CD14-positive monocyte (primary cell): Measurements from ENCODE around the gene GABBR2. TPM values are rescaled to one million over a fixed set of nuclear protein-coding genes. Genes with fewer than 3 reads are reported as not detected.

Source experiments
- DNase-seq, 3 donors: peaks; one replicate each; pipeline ENCODE4 v3.0.0-alpha.2; 2011 to 2022
- H2AFZ ChIP-seq: 2 replicates; pipeline ENCODE4 v1.6.0; 2012; ENCODE audit warnings: mild to moderate bottlenecking, low read depth, low read length, inconsistent platforms; ENCODE audit not compliant: insufficient read depth, poor library complexity, severe bottlenecking
- H3K27ac ChIP-seq, 2 donors: 1 replicate in 1 of 2; 2 replicates in 1 of 2; pipeline ENCODE4 v1.5.1; 2012 to 2013; ENCODE audit warnings: low read length in 2 of 2, control low read depth in 1 of 2, inconsistent platforms in 1 of 2, low read depth in 1 of 2, mild to moderate bottlenecking in 1 of 2
- H3K27me3 ChIP-seq, 2 donors: one replicate each; pipeline versions ENCODE4 v1.6.0 to v1.6.1; 2011 to 2013; ENCODE audit warnings: low read length in 2 of 2; ENCODE audit not compliant: control insufficient read depth in 2 of 2, insufficient read depth in 2 of 2
- H3K36me3 ChIP-seq, 2 donors: replicated peaks in 1 of 2; 1 replicate in 1 of 2; 2 replicates in 1 of 2; pipeline versions ENCODE4 v1.5.1 to v1.6.1; 2012 to 2013; ENCODE audit warnings: low read length in 2 of 2, control low read depth in 1 of 2, inconsistent platforms in 1 of 2, mild to moderate bottlenecking in 1 of 2; ENCODE audit not compliant: insufficient read depth in 2 of 2, control insufficient read depth in 1 of 2
- H3K4me1 ChIP-seq, 2 donors: 1 replicate in 1 of 2; 2 replicates in 1 of 2; pipeline versions ENCODE4 v1.5.1 to v1.6.1; 2012 to 2013; ENCODE audit warnings: low read length in 2 of 2, control low read depth in 1 of 2, inconsistent platforms in 1 of 2, mild to moderate bottlenecking in 1 of 2, moderate library complexity in 1 of 2; ENCODE audit not compliant: insufficient read depth in 2 of 2, control insufficient read depth in 1 of 2
- H3K4me2 ChIP-seq: replicated peaks from 2 replicates; pipeline ENCODE3; 2012; ENCODE audit warnings: low read length, moderate library complexity, mild to moderate bottlenecking; ENCODE audit not compliant: poor library complexity, severe bottlenecking; ENCODE audit errors: extremely low read depth
- H3K4me3 ChIP-seq, 3 experiments: fragments of 200-600 bp in 1 of 3; sonication (generic) in 1 of 3; replicated peaks in 1 of 3; 1 replicate in 2 of 3; 2 replicates in 1 of 3; pipeline ENCODE4 v1.5.1; 2011 to 2013; ENCODE audit warnings: low read length in 3 of 3, mild to moderate bottlenecking in 3 of 3, control low read depth in 2 of 3, low read depth in 2 of 3, inconsistent platforms in 1 of 3, moderate library complexity in 1 of 3
- H3K79me2 ChIP-seq: 2 replicates; pipeline ENCODE4 v1.6.0; 2012; ENCODE audit warnings: mild to moderate bottlenecking, control low read depth, inconsistent platforms, low read length, moderate library complexity; ENCODE audit not compliant: insufficient read depth
- H3K9ac ChIP-seq: 2 replicates; pipeline ENCODE4 v1.6.0; 2017; ENCODE audit warnings: low read length, mild to moderate bottlenecking; ENCODE audit not compliant: insufficient read depth, poor library complexity, severe bottlenecking
- H3K9me3 ChIP-seq, 2 donors: replicated peaks in 1 of 2; 1 replicate in 1 of 2; 2 replicates in 1 of 2; pipeline versions ENCODE4 v1.5.1 to v1.6.1; 2012 to 2013; ENCODE audit warnings: low read length in 2 of 2, control low read depth in 1 of 2; ENCODE audit not compliant: control insufficient read depth in 1 of 2, insufficient read depth in 1 of 2
- H4K20me1 ChIP-seq: 2 replicates; pipeline ENCODE4 v1.6.0; 2012; ENCODE audit warnings: mild to moderate bottlenecking, low read length, control low read depth, moderate library complexity; ENCODE audit not compliant: insufficient read depth
- H3K27ac Mint-ChIP-seq, 7 donors: one replicate each; pipeline ENCODE4 v1.8.0; 2020; ENCODE audit warnings: mild to moderate bottlenecking in 7 of 7, mixed read lengths in 7 of 7, moderate library complexity in 6 of 7, inconsistent platforms in 2 of 7
- H3K27me3 Mint-ChIP-seq, 3 donors: one replicate each; pipeline ENCODE4 v1.8.0; 2021 to 2022; ENCODE audit warnings: low read depth in 3 of 3, mild to moderate bottlenecking in 3 of 3, mixed read lengths in 3 of 3, moderate library complexity in 3 of 3, inconsistent platforms in 1 of 3
- H3K36me3 Mint-ChIP-seq, 2 donors: one replicate each; pipeline ENCODE4 v1.8.0; 2020; ENCODE audit warnings: mixed read lengths in 2 of 2, inconsistent platforms in 1 of 2, mild to moderate bottlenecking in 1 of 2
- H3K4me1 Mint-ChIP-seq: one replicate; pipeline ENCODE4 v1.8.0; 2020; ENCODE audit warnings: mild to moderate bottlenecking, mixed read lengths
- H3K4me3 Mint-ChIP-seq, 2 donors: one replicate each; pipeline ENCODE4 v1.8.0; 2020; ENCODE audit warnings: mild to moderate bottlenecking in 2 of 2, mixed read lengths in 2 of 2, moderate library complexity in 1 of 2
- H3K9me3 Mint-ChIP-seq, 7 donors: one replicate each; pipeline ENCODE4 v1.8.0; 2020 to 2022; ENCODE audit warnings: mixed read lengths in 7 of 7, mild to moderate bottlenecking in 6 of 7, moderate library complexity in 6 of 7, inconsistent platforms in 2 of 7
- WGBS: methylation state at CpG from one replicate; pipeline ENCODE4 v1.1.5; 2013; ENCODE audit warnings: missing lambda C conversion rate; ENCODE audit not compliant: insufficient coverage; 5-methylcytosine and 5-hydroxymethylcytosine counted together
- intact Hi-C, 2 donors: fragments of 100-400 bp; cut with micrococcal nuclease; formaldehyde crosslinking; loops; one replicate each; pipeline versions ENCODE4 v1.15.0 to v1.15.1; 2023
- polyA plus RNA-seq, 3 donors: library from polyadenylated mRNA; depleted of rRNA in 1 of 3; unstranded in 2 of 3; stranded (reverse) in 1 of 3; fragments of 300-500 nt in 2 of 3; fragments of >200 nt in 1 of 3; fragmentation: Illumina TruSeq in 2 of 3; gene quantifications; 1 replicate in 2 of 3; 2 replicates in 1 of 3; pipeline ENCODE4 v1.2.3, GENCODE V29; 2012 to 2021
- TF ChIP-seq, protein P1 (sequence below): fragments of 200-600 bp; IDR thresholded peaks from one replicate; pipeline ENCODE4 v1.8.0; 2022; ENCODE audit warnings: antibody characterized with exemption, mild to moderate bottlenecking

The GABBR2 gene
- polyA plus RNA-seq, 3 donors = not detected

- H3K4me3 Mint-ChIP-seq = no peak overlapping the region
- no peak overlapping the region for H3K4me2 ChIP-seq
- H3K27ac ChIP-seq = no peak overlapping the region
- H3K9me3 ChIP-seq = peaks cover 18 to 24% of the 10 kb centered on the region in 2 donors
- H3K4me3 ChIP-seq = no peak overlapping the region
- no peak overlapping the region for H2AFZ ChIP-seq
- intact Hi-C loops = no loop called here
- no peaks in the 10 kb centered on the region for H3K36me3 Mint-ChIP-seq
- H3K27me3 ChIP-seq = peaks cover 0 to 3% of the 10 kb centered on the region in 2 donors
- no peaks in the 10 kb centered on the region for H3K4me1 Mint-ChIP-seq
- TF ChIP-seq, protein P1, sequence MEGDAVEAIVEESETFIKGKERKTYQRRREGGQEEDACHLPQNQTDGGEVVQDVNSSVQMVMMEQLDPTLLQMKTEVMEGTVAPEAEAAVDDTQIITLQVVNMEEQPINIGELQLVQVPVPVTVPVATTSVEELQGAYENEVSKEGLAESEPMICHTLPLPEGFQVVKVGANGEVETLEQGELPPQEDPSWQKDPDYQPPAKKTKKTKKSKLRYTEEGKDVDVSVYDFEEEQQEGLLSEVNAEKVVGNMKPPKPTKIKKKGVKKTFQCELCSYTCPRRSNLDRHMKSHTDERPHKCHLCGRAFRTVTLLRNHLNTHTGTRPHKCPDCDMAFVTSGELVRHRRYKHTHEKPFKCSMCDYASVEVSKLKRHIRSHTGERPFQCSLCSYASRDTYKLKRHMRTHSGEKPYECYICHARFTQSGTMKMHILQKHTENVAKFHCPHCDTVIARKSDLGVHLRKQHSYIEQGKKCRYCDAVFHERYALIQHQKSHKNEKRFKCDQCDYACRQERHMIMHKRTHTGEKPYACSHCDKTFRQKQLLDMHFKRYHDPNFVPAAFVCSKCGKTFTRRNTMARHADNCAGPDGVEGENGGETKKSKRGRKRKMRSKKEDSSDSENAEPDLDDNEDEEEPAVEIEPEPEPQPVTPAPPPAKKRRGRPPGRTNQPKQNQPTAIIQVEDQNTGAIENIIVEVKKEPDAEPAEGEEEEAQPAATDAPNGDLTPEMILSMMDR = no peak
- DNase-seq = no peak
- H3K9ac ChIP-seq = no peak overlapping the region
- peaks cover 21 to 64% (median 47%) of the 10 kb centered on the region in 7 donors for H3K9me3 Mint-ChIP-seq
- H3K4me1 ChIP-seq = no peaks in the 10 kb centered on the region
- H3K36me3 ChIP-seq = no peaks in the 10 kb centered on the region
- H3K27ac Mint-ChIP-seq = no peak overlapping the region
- WGBS = 100% methylated on average over 1 of the region's 2 CpGs
- H4K20me1 ChIP-seq = no peaks in the 10 kb centered on the region
- H3K27me3 Mint-ChIP-seq = peaks cover 0 to 6% (median 3%) of the 10 kb centered on the region in 3 donors
- no peaks in the 10 kb centered on the region for H3K79me2 ChIP-seq
These were observed 246.4 kb downstream of the GABBR2 start for GRCh38 chr9:98462310-98462709.

DNA sequence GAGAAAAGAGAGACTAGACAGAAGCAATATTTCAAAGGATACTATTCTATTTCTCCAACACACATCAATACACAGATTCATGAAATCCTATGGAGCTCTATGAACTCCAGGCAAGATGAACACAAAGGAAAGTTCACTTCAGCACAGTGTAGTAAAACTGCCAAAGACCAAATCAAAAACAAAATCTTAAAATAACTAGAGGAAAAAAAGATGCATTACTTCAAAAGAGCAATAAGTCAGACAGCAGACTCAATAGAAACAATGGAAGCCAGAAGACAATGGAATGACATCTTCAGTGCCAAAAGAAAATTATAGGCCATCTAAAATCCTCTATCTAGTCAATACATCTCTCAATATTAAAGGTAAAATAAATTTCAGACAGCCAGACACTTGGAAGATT lies 248.0 kb downstream of the GABBR2 start:
- Histone ChIP-seq H3K79me2 (no peaks in the 10 kb centered on the region), H3K9me3 (peaks cover 18 to 24% of the 10 kb centered on the region in 2 donors), H3K4me2 (no peak overlapping the region), H3K36me3 (no peaks in the 10 kb centered on the region), H3K27ac (no peak overlapping the region), H3K4me3 (no peak overlapping the region), H4K20me1 (no peaks in the 10 kb centered on the region), H2AFZ (no peak overlapping the region), H3K4me1 (no peaks in the 10 kb centered on the region), H3K27me3 (peaks cover 0 to 5% of the 10 kb centered on the region in 2 donors), H3K9ac (no peak overlapping the region)
- TF ChIP-seq, protein P1 = no peak
- Mint-ChIP-seq H3K27ac (no peak overlapping the region), H3K4me3 (no peak overlapping the region), H3K4me1 (no peaks in the 10 kb centered on the region), H3K36me3 (no peaks in the 10 kb centered on the region), H3K27me3 (peaks cover 0 to 4% (median 3%) of the 10 kb centered on the region in 3 donors), H3K9me3 (peaks cover 19 to 59% (median 44%) of the 10 kb centered on the region in 7 donors)
- intact Hi-C loops = no loop called here
- no peak for DNase-seq
